VCaP (cell line): ENCODE results near the gene SBNO2.

Experiments
- H3K27ac ChIP-seq: fragments of 450-650 bp; 2 replicates; pipeline ENCODE4 v1.5.1; 2017
- CTCF ChIP-seq: fragments of 450-650 bp; conservative IDR thresholded peaks from 2 replicates; pipeline ENCODE4 v1.5.1; 2017; ENCODE audit warnings: mild to moderate bottlenecking, moderate library complexity

Gene SBNO2

GRCh38 chr19:1088416-1089010 lies 85.6 kb downstream of the SBNO2 start:
- no peak overlapping the region for H3K27ac ChIP-seq
- TF ChIP-seq CTCF: no peak

- H3K27ac ChIP-seq: no peak overlapping the region
- TF ChIP-seq CTCF: no peak
These were observed 86.2 kb downstream of the SBNO2 start for GRCh38 chr19:1087813-1088415.

GRCh38 chr19:1086613-1087012 lies 87.5 kb downstream of the SBNO2 start:
- no peak for TF ChIP-seq CTCF
- H3K27ac ChIP-seq: no peak overlapping the region

GRCh38 chr19:1085676-1086442 lies 88.2 kb downstream of the SBNO2 start:
- TF ChIP-seq CTCF: no peak
- no peak overlapping the region for H3K27ac ChIP-seq

- TF ChIP-seq CTCF: no peak
- no peak overlapping the region for H3K27ac ChIP-seq
These were observed 88.9 kb downstream of the SBNO2 start for GRCh38 chr19:1085053-1085658.

- H3K27ac ChIP-seq: no peak overlapping the region
- no peak for TF ChIP-seq CTCF
These were observed 89.8 kb downstream of the SBNO2 start for GRCh38 chr19:1084024-1084868.
